Lower lobe of right lung (tissue), 2 donors: Measurements from ENCODE around the gene MBOAT1. TPM values are rescaled to one million over a fixed set of nuclear protein-coding genes. Genes with fewer than 3 reads are reported as not detected.

ENCODE experiments used
- ATAC-seq, 2 donors: fragments of 200-7000 bp; cut with Tn5 transposase; one replicate each; pipeline ENCODE4 v1.9.1; 2020 to 2022; ENCODE audit warnings: mild to moderate bottlenecking in 2 of 2, moderate library complexity in 2 of 2
- DNase-seq: peaks from one replicate; pipeline ENCODE4 v3.0.0-alpha.2; 2020
- H3K27ac ChIP-seq: fragments of 200-600 bp; one replicate; pipeline ENCODE4 v1.8.0; 2022
- H3K27me3 ChIP-seq: fragments of 200-600 bp; one replicate; pipeline ENCODE4 v1.8.0; 2022; ENCODE audit warnings: low read depth
- H3K36me3 ChIP-seq: fragments of 200-600 bp; one replicate; pipeline ENCODE4 v1.8.0; 2022; ENCODE audit warnings: mild to moderate bottlenecking
- H3K4me1 ChIP-seq: fragments of 200-600 bp; one replicate; pipeline ENCODE4 v1.8.0; 2022
- H3K4me3 ChIP-seq: fragments of 200-600 bp; one replicate; pipeline ENCODE4 v1.8.0; 2022; ENCODE audit warnings: mild to moderate bottlenecking
- H3K9me3 ChIP-seq: fragments of 200-600 bp; one replicate; pipeline ENCODE4 v1.8.0; 2022
- CTCF ChIP-seq: fragments of 200-600 bp; IDR thresholded peaks from one replicate; pipeline ENCODE4 v1.8.0; 2022; ENCODE audit warnings: antibody characterized with exemption, mild to moderate bottlenecking
- intact Hi-C: fragments of 100-400 bp; cut with DNase I; formaldehyde crosslinking; loops from one replicate; pipeline ENCODE4 v1.11.0; 2022
- total RNA-seq: library from RNA; stranded (reverse); fragmentation: NEBNext Ultra II Directional; extraction: Animal tissue kit (Norgen Biotek cat#: 25700); gene quantifications from one replicate; pipeline ENCODE4 v1.2.1, GENCODE V29; 2021
- donor health status: DM: no; HTN: yes; CAD: no; lungs with severe emphysema.

MBOAT1 gene
- total RNA-seq, 1 donor from 2014 or later = 13.1 TPM

DNA sequence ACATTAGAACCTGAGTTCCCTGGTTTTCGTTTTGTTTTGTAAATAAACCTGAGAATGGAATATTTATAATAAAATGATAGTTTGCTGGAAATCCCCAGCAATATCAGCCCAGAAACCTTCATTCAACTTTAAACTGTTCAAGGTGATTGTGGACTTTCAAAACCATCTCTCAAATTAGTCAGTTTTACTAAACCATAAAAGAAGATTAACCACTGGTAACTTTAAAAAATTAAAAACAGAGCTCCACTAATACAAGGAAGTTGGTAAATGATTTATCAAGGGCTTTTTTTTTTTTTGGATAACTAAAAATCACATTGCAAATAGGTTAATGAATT lies 10.0 kb downstream of the MBOAT1 start:
- no peak for DNase-seq
- no peak overlapping the region for H3K4me3 ChIP-seq
- TF ChIP-seq CTCF = no peak
- H3K4me1 ChIP-seq = peaks cover 53% of the 10 kb centered on the region
- ATAC-seq = no peak
- H3K27me3 ChIP-seq = no peaks in the 10 kb centered on the region
- no peaks in the 10 kb centered on the region for H3K9me3 ChIP-seq
- intact Hi-C loops = no loop called here
- no peaks in the 10 kb centered on the region for H3K36me3 ChIP-seq
- no peak overlapping the region for H3K27ac ChIP-seq

DNA sequence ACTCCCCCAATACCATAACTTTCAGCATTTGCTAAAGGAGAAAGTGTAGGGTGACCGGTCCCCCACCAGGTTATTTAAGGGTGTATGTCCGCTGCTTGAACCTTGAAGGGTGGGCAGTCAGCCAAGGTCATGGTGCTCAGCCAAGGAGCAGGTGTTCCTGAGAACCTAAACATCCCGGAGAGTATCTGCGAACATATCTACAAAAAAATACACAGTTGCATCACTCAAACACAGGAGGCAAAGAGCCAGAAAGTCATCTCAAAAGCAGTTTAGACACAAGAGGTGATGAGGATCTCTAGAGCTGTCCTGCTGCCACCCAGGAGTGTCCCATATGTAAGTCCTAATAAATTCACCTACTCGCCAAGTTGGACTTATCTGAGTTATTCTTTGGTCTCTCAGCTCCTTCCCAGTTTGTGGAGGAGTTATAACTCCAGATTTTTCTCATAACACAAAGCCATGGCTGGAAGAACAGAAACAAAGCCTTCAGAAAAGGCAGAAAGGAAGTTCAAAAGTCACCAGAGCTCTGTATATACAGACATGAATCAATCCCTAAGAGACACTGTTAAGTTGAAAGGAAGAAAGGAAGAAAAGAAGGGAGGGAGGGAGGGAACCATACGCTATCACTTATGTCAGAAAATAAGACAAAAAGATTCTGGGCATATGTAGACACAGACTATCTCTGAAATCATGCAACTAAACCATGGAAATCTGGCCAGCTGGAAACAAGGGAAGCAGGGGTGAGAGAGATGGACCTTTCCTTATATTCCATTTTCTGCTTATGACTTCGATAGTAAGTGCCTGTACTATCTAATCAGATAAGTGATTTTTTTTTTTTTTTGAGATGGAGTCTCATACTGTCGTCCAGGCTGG lies 11.3 kb downstream of the MBOAT1 start:
- intact Hi-C loops = no loop called here
- Histone ChIP-seq H3K4me3 (no peak overlapping the region), H3K9me3 (no peaks in the 10 kb centered on the region), H3K4me1 (peaks cover 41% of the 10 kb centered on the region), H3K27ac (no peak overlapping the region), H3K36me3 (no peaks in the 10 kb centered on the region), H3K27me3 (no peaks in the 10 kb centered on the region)
- ATAC-seq (no peak), DNase-seq (no peak)
- no peak for TF ChIP-seq CTCF

DNA sequence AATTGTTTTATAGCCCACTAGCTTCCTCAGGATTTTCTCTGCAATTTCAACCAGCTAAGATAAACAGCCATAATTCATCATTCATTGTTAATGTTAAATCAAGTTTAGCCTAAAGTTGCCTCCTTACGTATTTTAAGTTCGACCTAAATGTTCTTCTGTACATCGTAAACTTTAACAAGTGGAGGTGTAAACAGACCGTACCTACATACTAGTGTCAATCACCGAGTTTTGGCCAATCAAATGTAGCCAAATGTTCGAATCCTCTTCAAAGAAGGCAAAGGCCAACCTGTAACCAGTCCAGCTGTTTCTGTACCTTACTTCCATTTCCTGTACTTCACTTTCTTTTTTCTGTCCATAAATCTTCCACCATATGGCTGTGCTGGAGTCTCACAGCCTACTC lies 13.5 kb downstream of the MBOAT1 start:
- no peak for TF ChIP-seq CTCF
- Histone ChIP-seq H3K4me1 (peaks cover 28% of the 10 kb centered on the region), H3K9me3 (no peaks in the 10 kb centered on the region), H3K27me3 (no peaks in the 10 kb centered on the region), H3K27ac (no peak overlapping the region), H3K36me3 (no peaks in the 10 kb centered on the region), H3K4me3 (no peak overlapping the region)
- DNase-seq (no peak), ATAC-seq (no peak)
- intact Hi-C loops = no loop called here

- H3K9me3 ChIP-seq = no peaks in the 10 kb centered on the region
- intact Hi-C loops = no loop called here
- DNase-seq (no peak), ATAC-seq (no peak)
- H3K27me3 ChIP-seq = no peaks in the 10 kb centered on the region
- TF ChIP-seq CTCF = no peak
- no peaks in the 10 kb centered on the region for H3K36me3 ChIP-seq
- peaks cover 26% of the 10 kb centered on the region for H3K4me1 ChIP-seq
- no peak overlapping the region for H3K4me3 ChIP-seq
- no peak overlapping the region for H3K27ac ChIP-seq
Observed at GRCh38 chr6:20198156-20198774, 14.0 kb downstream of the MBOAT1 start.

DNA sequence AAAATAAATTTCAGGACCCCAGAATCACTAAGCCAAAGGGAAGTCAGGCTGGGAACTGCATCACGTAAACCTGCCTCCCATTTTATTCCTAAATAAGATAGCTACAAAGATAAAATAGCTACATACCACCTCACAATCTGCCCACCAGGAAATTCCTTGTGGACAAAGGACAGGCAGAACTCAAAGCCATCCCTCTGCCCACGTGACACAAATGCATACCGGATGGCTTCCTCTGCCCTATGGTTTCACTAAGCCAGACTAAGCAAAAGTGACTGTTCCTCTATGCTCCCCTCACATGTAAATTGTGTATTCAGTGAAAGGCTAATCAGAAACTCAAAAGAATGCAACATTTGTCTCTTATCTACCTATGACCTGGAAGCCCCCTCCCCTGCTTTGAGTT lies 15.0 kb downstream of the MBOAT1 start:
- no peaks in the 10 kb centered on the region for H3K36me3 ChIP-seq
- no peak overlapping the region for H3K4me3 ChIP-seq
- no peak for DNase-seq
- intact Hi-C loops = no loop called here
- ATAC-seq = no peak
- peaks cover 16% of the 10 kb centered on the region for H3K4me1 ChIP-seq
- no peak for TF ChIP-seq CTCF
- no peak overlapping the region for H3K27ac ChIP-seq
- no peaks in the 10 kb centered on the region for H3K27me3 ChIP-seq
- H3K9me3 ChIP-seq = no peaks in the 10 kb centered on the region
